SK-N-SH (cell line): ENCODE measurements around the gene DONSON. TPM values are rescaled to one million over a fixed set of nuclear protein-coding genes. Genes with fewer than 3 reads are reported as not detected.

Experiments
- CTCF ChIA-PET: fragments of 300-600, 350-600 bp; formaldehyde crosslinking; extraction: SDS; loops from one replicate; lab custom pipeline; 2021; lab: Yijun Ruan, JAX
- POLR2A ChIA-PET: fragments of 350-600 bp; sonication (Branson Sonifier 250); formaldehyde crosslinking; extraction: SDS; loops from one replicate; lab custom pipeline; 2020; ENCODE audit warnings: antibody characterized with exemption, inconsistent platforms; lab: Yijun Ruan, JAX
- DNase-seq: peaks from one replicate; pipeline ENCODE4 v3.0.0; 2012
- H2AFZ ChIP-seq: fragments of 200-600 bp; sonication (generic); 2 replicates; pipeline ENCODE4 v1.8.1; 2016; ENCODE audit warnings: antibody characterized with exemption, mild to moderate bottlenecking, low read depth
- H3F3A ChIP-seq: fragments of 200-600 bp; sonication (generic); replicated peaks from 2 replicates; pipeline ENCODE3; 2016; ENCODE audit warnings: antibody characterized with exemption, mild to moderate bottlenecking; ENCODE audit not compliant: insufficient read depth
- H3K27ac ChIP-seq, 2 experiments: fragments of 200-500 bp in 1 of 2; fragments of 200-600 bp in 1 of 2; sonication (Bioruptor generic) in 1 of 2; sonication (generic), shearing (Covaris generic) in 1 of 2; 2 replicates each; pipeline versions ENCODE4 v1.5.1 to v1.6.1; 2014 to 2016; ENCODE audit warnings: low read depth in 2 of 2, inconsistent platforms in 1 of 2, low read length in 1 of 2, mild to moderate bottlenecking in 1 of 2, mixed read lengths in 1 of 2
- H3K27me3 ChIP-seq: fragments of 200-600 bp; sonication (generic), shearing (Covaris generic); 2 replicates; pipeline ENCODE4 v1.6.1; 2016; ENCODE audit warnings: mixed run types; ENCODE audit not compliant: insufficient read depth
- H3K36me3 ChIP-seq, 2 experiments: fragments of 200-500 bp in 1 of 2; fragments of 200-600 bp in 1 of 2; sonication (Bioruptor generic) in 1 of 2; sonication (generic) in 1 of 2; replicated peaks in 1 of 2; 2 replicates each; pipeline versions ENCODE3 to v1.5.1; 2014 to 2016; ENCODE audit warnings: low read length in 1 of 2, mild to moderate bottlenecking in 1 of 2; ENCODE audit not compliant: insufficient read depth in 2 of 2, control insufficient read depth in 1 of 2
- H3K4me1 ChIP-seq, 2 experiments: fragments of 200-500 bp in 1 of 2; fragments of 200-600 bp in 1 of 2; sonication (Bioruptor generic) in 1 of 2; sonication (generic), shearing (Covaris generic) in 1 of 2; 2 replicates each; pipeline versions ENCODE4 v1.5.1 to v1.6.1; 2014 to 2016; ENCODE audit warnings: low read depth in 1 of 2, low read length in 1 of 2, mixed run types in 1 of 2; ENCODE audit not compliant: insufficient read depth in 2 of 2, control insufficient read depth in 1 of 2
- H3K4me2 ChIP-seq: fragments of 200-600 bp; sonication (generic), shearing (Covaris generic); 2 replicates; pipeline ENCODE4 v1.6.1; 2017; ENCODE audit warnings: mixed run types
- H3K4me3 ChIP-seq, 2 experiments: fragments of 200-500 bp in 1 of 2; fragments of 200-600 bp in 1 of 2; sonication (Bioruptor generic) in 1 of 2; sonication (generic), shearing (Covaris generic) in 1 of 2; 2 replicates each; pipeline versions ENCODE4 v1.5.1 to v1.8.1; 2014 to 2016; ENCODE audit warnings: low read depth in 2 of 2, inconsistent platforms in 1 of 2, low read length in 1 of 2, mild to moderate bottlenecking in 1 of 2, mixed read lengths in 1 of 2, moderate library complexity in 1 of 2
- H3K79me2 ChIP-seq: fragments of 200-600 bp; sonication (generic); 2 replicates; pipeline ENCODE4 v1.8.1; 2017; ENCODE audit warnings: mild to moderate bottlenecking; ENCODE audit not compliant: insufficient read depth
- H3K9ac ChIP-seq: fragments of 200-600 bp; sonication (generic); 2 replicates; pipeline ENCODE4 v1.6.1; 2017; ENCODE audit warnings: mixed run types
- H3K9me2 ChIP-seq: fragments of 200-600 bp; sonication (generic); 2 replicates; pipeline ENCODE4 v1.6.1; 2017; ENCODE audit warnings: mixed run types
- H3K9me3 ChIP-seq: fragments of 200-600 bp; sonication (generic); 2 replicates; pipeline ENCODE4 v1.6.1; 2017; ENCODE audit warnings: mixed run types, mild to moderate bottlenecking, moderate library complexity
- H4K20me1 ChIP-seq: fragments of 200-600 bp; sonication (generic); 2 replicates; pipeline ENCODE4 v1.6.1; 2017; ENCODE audit warnings: mild to moderate bottlenecking, mixed run types; ENCODE audit not compliant: insufficient read depth
- EP300 ChIP-seq, 2 experiments: IDR thresholded peaks; 2 replicates each; pipeline versions ENCODE4 v1.4.0 to v1.6.1; 2012; ENCODE audit warnings: borderline replicate concordance in 1 of 2, low read depth in 1 of 2, low read length in 1 of 2
- FOXJ3 ChIP-seq: sonication (generic); formaldehyde crosslinking; IDR thresholded peaks from 2 replicates; pipeline ENCODE4 v1.5.1; 2020; ENCODE audit warnings: mild to moderate bottlenecking, missing genetic modification reagents
- FOXM1 ChIP-seq: IDR thresholded peaks from 2 replicates; pipeline ENCODE4 v1.4.0; 2012; ENCODE audit warnings: low read depth, mild to moderate bottlenecking
- GABPA ChIP-seq: IDR thresholded peaks from 2 replicates; pipeline ENCODE4 v1.4.0; 2012; ENCODE audit warnings: low read depth, mild to moderate bottlenecking
- GATA2 ChIP-seq: sonication (generic); formaldehyde crosslinking; IDR thresholded peaks from 2 replicates; pipeline ENCODE4 v1.5.0; 2020; ENCODE audit warnings: mild to moderate bottlenecking, missing genetic modification reagents
- IRF3 ChIP-seq: fragments of 150-350 bp; IDR thresholded peaks from 2 replicates; pipeline ENCODE4 v1.6.1; 2016; ENCODE audit warnings: mild to moderate bottlenecking, low read depth, low read length
- POLR2AphosphoS5 ChIP-seq: IDR thresholded peaks from 2 replicates; pipeline ENCODE4 v1.6.1; 2012; ENCODE audit warnings: low read depth, low read length
- RAD21 ChIP-seq: IDR thresholded peaks from 2 replicates; pipeline ENCODE4 v1.6.1; 2012; ENCODE audit warnings: mild to moderate bottlenecking, low read length
- REST ChIP-seq: IDR thresholded peaks from 2 replicates; pipeline ENCODE4 v1.6.1; 2012; ENCODE audit warnings: mild to moderate bottlenecking, low read depth, low read length, moderate library complexity
- RXRA ChIP-seq: IDR thresholded peaks from 2 replicates; pipeline ENCODE4 v1.4.0; 2012; ENCODE audit warnings: low read depth, mild to moderate bottlenecking, borderline replicate concordance
- TAF1 ChIP-seq: IDR thresholded peaks from 2 replicates; pipeline ENCODE4 v1.6.1; 2012; ENCODE audit warnings: low read depth, mild to moderate bottlenecking, low read length, moderate library complexity, borderline replicate concordance
- USF1 ChIP-seq: IDR thresholded peaks from 2 replicates; pipeline ENCODE4 v1.4.0; 2012; ENCODE audit warnings: low read depth, borderline replicate concordance
- YY1 ChIP-seq: IDR thresholded peaks from 2 replicates; pipeline ENCODE4 v1.4.0; 2012; ENCODE audit warnings: low read depth, mild to moderate bottlenecking
- ZBTB33 ChIP-seq: IDR thresholded peaks from 2 replicates; pipeline ENCODE4 v1.4.0; 2012; ENCODE audit warnings: low read depth, borderline replicate concordance
- WGBS: methylation state at CpG from one replicate; pipeline ENCODE4 v1.1.6; 2017; ENCODE audit warnings: low lambda C conversion rate; 5-methylcytosine and 5-hydroxymethylcytosine counted together
- polyA plus RNA-seq, 3 experiments: library from polyadenylated mRNA; depleted of rRNA; stranded (reverse); fragments of >200 nt; gene quantifications; 2 replicates each; pipeline ENCODE4 v1.2.3, GENCODE V29; 2012

Gene DONSON
- polyA plus RNA-seq, 1 of the 3 experiments (the other 2 are of a cell fraction), result 17.3 TPM

GRCh38 chr21:33611006-33611744 lies 22.7 kb upstream of the DONSON start (continued):
- TF ChIP-seq ZBTB33 (no peak), RAD21 (no peak), RXRA (no peak), FOXJ3 (no peak), POLR2AphosphoS5 (no peak)

- Histone ChIP-seq H3K79me2 (no peaks in the 10 kb centered on the region), H3K27me3 (no peaks in the 10 kb centered on the region), H2AFZ (no peak overlapping the region), H4K20me1 (no peaks in the 10 kb centered on the region), H3F3A (peaks cover 14% of the 10 kb centered on the region), H3K9me2 (no peaks in the 10 kb centered on the region), H3K4me2 (no peak overlapping the region), H3K27ac (no peak overlapping the region), H3K4me3 (no peak overlapping the region), H3K4me1 (no peaks in the 10 kb centered on the region), H3K36me3 (peaks cover 35 to 36% of the 10 kb centered on the region in 2 experiments), H3K9me3 (no peaks in the 10 kb centered on the region), H3K9ac (no peak overlapping the region)
- no peak for DNase-seq
- TF ChIP-seq EP300 (IDR thresholded peaks at IDR 0.05; ENCODE audit: borderline replicate concordance in 1 of 2, low read depth in 1 of 2, low read length in 1 of 2) (no peak), USF1 (no peak), TAF1 (no peak), IRF3 (no peak)
- ChIA-PET CTCF (interaction anchor here (0.6 kb wide), 1 partner anchor 91 kb away, joined by 3 read pairs; no protein-coding TSS in a partner anchor), POLR2A (no interaction called here)
- 75% methylated on average over 1 of the region's 1 CpG for WGBS
Measured at GRCh38 chr21:33608559-33608958, 20.1 kb upstream of the DONSON start.

- no peak overlapping the region for H3K4me2 ChIP-seq
- no peaks in the 10 kb centered on the region for H3K9me2 ChIP-seq
- H3F3A ChIP-seq, result peaks cover 13% of the 10 kb centered on the region
- no peaks in the 10 kb centered on the region for H3K79me2 ChIP-seq
- no peaks in the 10 kb centered on the region for H3K27me3 ChIP-seq
- POLR2A ChIA-PET, result no interaction called here
- CTCF ChIA-PET, result interaction anchor here (0.6 kb wide), 1 partner anchor 9 kb away, joined by 3 read pairs; no protein-coding TSS in a partner anchor
- no peak overlapping the region for H3K4me3 ChIP-seq
- H3K36me3 ChIP-seq, result peaks cover 49 to 63% of the 10 kb centered on the region in 2 experiments
- H2AFZ ChIP-seq, result no peak overlapping the region
- DNase-seq, result no peak
- 90% methylated on average over 1 of the region's 1 CpG for WGBS
- H3K4me1 ChIP-seq, result no peaks in the 10 kb centered on the region
- H4K20me1 ChIP-seq, result no peaks in the 10 kb centered on the region
- no peak overlapping the region for H3K9ac ChIP-seq
- H3K27ac ChIP-seq, result no peak overlapping the region
- no peaks in the 10 kb centered on the region for H3K9me3 ChIP-seq
- no peak for TF ChIP-seq RXRA
- no peak for TF ChIP-seq GATA2
- TF ChIP-seq FOXM1, result no peak
- no peak for TF ChIP-seq GABPA
- no peak for TF ChIP-seq REST
- no peak for TF ChIP-seq USF1
- no peak for TF ChIP-seq IRF3
- TF ChIP-seq TAF1, result no peak
- no peak for TF ChIP-seq YY1
Measured at GRCh38 chr21:33598051-33598450, 9.6 kb upstream of the DONSON start.
